ENCODE data around the gene GPRIN3.

GPRIN3 gene

DNA sequence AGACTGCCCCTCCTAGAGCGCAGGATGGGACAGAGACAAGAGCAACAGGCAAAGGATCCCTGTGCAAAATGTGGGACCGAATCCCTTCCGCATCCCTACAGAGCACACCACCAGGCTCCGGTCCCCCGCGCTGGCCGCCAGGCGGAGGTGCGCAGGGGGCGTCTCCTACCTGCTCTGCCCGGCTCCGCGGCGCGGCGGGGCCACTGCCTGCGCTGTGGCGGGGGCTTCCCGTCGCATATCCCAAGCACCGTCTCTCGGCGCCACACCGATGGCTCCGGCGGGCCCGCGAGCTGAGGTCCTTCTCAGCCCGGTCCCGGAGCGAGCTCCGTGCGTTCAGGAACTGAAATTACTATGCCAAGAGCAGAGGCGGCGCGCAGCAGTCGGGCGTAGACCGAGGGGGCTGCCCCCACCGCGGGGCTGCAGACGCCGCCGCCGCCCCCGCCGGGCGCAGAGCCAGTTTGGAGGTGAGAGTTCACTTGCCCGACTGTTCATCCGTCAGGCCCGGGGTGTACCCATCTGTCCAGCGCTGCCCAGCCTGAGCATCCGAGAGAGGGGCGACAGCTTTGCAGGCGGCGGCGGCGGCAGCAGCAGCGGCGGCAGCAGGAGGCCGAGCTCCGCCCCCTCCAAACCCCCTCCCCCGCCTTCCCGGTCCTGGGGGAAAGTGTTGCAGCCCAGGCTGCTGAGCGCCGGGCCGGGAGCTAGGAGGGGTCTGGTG lies at the start of gene GPRIN3:
Gene GPRIN3 (minus strand): TSS at position 355 of the 715 bp plus-strand sequence. CDS start 57,690 bp downstream, outside the sequence.
- DNase-seq, result no peak

- no peak for DNase-seq
Measured at GRCh38 chr4:89357340-89357739, 49.7 kb upstream of the GPRIN3 start.

DNA sequence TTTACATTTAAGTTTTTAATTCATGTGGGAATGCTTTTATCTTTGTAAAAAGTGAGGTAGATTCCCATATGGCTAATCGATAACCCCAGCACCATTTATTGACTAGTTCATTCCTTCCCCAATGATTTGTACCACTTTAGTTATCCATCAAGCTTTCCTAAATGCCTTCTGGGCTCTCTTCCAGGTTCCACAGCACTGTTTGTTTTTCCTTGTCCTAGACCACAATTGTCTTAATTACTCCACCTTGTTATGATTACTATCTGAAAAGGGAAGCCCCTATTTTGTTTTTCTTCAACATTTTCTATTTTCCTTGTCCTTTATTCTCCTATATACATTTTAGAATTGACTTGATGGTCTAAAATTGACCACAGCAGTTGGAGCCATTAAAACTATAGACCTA lies 48.5 kb upstream of the GPRIN3 start:
- no peak for DNase-seq

DNA sequence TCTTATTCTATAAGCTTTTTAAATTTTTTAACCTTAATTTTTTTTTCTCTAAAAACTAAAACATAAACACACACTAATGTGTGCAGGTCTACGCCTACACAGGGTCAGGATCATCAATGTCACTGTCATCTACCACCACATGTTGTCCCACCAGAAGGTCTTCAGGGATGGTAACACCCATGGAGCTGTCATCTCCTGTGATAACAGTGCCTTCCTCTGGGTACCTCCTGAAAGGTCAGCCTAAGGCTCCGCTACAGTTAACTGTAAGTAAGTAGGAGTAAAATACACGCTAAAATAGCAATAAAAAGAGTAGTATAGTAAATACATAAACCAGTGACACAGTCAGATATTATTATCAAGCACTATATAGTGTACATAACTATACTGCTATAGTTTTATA lies 45.9 kb upstream of the GPRIN3 start:
- DNase-seq, result no peak

DNA sequence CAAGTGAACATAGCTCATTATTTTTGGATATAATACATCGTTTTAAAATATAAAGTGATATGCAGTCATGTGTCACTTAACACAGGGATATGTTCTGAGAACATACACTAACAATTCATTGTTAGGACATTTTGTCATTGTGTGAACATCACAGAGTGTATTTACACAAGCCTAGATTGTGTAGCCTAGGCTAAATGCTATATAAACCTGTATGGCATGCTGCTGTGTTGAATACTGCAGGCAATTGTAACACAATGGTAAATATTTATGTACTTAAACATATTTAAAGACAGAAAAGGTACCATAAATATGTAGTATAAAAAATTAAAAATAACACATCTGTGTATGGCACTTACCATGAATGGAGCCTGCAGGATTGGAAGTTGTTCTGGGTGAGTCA lies 44.9 kb upstream of the GPRIN3 start:
- no peak for DNase-seq

GRCh38 chr4:89351201-89351600 lies 43.6 kb upstream of the GPRIN3 start:
- DNase-seq, result no peak

DNA sequence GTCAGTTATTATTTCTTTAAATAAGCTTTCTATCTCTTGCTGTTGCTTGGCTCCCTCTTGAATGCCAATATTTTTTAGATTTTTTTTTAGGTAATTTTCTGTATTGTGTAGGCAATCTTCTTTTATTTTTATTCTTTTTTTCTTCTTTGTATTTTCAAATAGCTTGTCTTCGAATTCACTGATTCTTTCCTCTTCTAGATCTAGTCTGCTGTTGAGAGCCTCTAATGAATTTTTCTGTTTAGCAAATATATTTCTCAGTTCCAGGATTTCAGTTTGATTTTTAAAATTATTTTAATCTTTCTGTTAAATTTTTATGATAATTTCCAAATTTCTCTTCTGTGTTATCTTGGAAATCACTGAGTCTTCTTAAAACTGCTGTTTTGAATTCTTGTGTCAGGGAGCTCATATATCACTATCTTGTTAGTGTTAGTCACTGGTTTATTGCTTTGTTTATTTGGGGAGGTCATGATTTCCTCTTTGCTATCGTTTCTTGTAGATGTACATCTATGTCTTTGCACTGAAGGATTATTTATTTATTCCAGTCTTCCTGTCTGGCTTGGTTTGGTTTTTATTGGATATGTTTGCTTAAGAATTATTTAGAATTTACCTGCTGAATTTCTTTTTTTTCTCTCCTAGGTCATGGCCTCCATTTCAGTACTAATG lies 39.9 kb upstream of the GPRIN3 start:
- no peak for DNase-seq

GRCh38 chr4:89344571-89344970 lies 37.0 kb upstream of the GPRIN3 start:
- DNase-seq, result no peak

DNA sequence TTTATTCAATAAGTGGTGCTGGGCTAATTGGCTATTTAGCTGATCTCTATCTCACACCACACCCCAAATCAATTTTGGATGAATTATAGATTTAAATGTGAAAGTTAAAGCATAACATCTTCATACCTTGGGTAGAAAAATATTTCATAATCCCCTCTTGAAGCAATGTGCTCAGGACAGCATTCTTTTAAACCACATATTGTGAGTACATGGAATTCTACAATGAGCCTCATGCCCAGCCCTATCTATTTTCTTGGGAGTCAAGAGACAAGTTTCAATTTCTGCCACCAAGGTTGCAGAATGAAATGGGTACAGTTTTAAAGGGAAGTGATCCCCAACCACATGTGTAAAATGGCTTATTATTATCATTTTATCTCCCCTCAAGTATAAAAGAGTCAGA lies 30.6 kb upstream of the GPRIN3 start:
- DNase-seq, result no peak

GRCh38 chr4:89337681-89338080 lies 30.1 kb upstream of the GPRIN3 start:
- no peak for DNase-seq

DNA sequence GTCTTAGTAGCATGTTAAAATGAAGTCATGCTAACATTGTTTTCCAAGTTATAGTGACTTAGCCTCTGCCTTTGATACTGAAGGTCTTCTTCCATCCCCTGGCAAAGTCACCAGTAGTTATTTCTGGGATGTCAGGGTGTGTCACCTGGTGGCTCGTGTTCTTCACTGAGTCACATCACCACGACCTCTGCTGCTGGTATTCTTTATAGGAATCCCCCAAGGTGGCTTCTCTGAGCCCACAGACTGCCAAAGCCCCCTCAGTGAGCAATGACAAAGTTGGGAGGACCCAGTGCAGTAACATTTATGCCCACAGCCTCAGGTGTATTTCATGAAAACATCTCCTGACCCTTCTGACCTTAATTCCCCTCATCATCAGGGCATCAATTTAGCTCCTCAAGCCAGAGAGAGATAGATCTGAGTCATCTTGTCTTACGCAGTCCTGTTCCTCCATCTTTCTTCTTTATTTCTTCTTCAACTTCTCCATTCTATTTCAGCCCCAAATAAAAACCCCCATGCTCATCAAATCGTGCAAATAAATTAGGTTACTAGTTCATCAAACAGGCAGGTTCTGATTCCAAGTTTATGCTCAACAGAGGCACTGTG lies 29.3 kb upstream of the GPRIN3 start:
- DNase-seq, result no peak

- no peak for DNase-seq
Measured at GRCh38 chr4:89334830-89335229, 27.2 kb upstream of the GPRIN3 start.

DNA sequence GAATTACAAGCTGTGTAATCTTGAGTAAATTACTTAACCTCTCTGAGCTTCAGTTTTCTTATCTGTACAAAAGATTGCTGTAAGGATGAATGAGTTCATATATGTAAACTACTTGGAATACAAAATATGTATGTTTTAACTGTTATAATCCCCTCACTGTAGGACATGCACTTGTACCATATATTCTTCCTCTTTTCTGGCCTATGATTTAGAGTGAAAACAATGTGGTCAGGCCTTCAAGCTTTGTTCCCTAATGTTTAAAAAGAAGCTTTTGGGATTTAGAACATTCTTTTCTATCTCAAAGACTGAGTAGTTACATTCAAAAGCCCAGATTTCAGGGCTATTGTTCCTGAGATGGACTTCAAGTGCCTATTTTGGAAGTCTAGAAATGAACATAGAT lies 26.7 kb upstream of the GPRIN3 start:
- DNase-seq, result no peak

DNA sequence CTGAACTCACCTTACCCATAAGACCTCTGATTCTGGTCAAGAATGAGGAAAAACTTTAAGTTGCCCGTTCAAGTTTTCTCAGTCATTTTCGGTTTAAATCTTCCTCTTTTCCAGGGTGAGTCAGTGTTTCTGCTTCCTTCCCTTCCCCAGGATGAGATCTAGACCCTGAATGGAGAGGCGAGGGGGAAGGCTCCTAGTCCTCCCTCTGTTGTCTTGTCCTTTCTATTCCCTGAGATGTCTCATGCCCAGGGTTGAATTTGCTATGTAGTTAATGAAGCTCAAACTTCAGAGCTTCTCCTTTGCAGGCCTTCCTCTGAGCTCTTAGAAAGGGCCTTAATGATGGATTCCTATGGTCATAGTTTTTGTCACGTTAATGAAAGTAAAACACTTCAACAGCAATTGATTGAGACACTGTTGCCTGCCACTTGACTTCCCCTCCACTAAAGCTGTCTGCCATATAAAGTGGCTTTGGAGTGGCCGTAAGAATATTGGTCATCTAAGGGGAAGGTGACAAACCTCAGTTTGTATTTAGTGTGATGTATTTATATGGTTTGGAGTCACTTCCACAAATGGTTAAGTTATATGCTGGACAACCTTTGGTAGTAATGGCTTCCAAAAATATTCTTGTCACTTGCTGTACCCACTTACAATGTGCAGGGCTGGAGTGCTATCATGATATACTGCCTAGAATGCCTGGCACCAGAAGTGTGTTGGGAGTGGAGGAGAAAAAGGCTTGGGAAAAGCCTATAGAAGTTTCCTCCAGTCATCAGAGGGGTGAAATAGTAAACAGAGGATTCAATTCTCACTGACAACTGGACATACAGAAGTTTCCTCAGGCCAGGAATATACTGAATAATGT lies 24.3 kb upstream of the GPRIN3 start:
- no peak for DNase-seq

- DNase-seq, result no peak
Measured at GRCh38 chr4:89331197-89331596, 23.6 kb upstream of the GPRIN3 start.

DNA sequence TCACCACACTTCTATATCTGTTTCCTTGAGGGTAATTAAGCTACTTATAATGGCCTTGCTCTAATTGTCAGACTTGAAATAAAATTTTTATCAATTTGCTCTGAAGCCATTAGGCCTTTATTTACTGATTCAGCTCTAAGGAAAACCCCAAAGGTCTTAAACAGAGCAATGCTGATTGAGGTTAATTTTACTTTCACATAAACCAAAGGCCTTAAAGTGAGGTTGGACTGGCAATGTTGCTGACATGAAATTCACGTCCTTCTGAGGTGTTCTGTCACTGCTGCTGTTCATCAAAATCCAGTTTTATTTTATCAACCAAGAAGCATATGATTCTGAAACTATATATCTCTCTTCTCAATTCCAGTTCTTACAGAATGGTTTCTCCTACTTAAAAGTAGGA lies 21.7 kb upstream of the GPRIN3 start:
- DNase-seq, result no peak

GRCh38 chr4:89324671-89325070 lies 17.1 kb upstream of the GPRIN3 start:
- DNase-seq, result no peak

- DNase-seq, result no peak
Measured at GRCh38 chr4:89322671-89323070, 15.1 kb upstream of the GPRIN3 start.

- DNase-seq, result no peak
Measured at GRCh38 chr4:89319756-89320155, 12.2 kb upstream of the GPRIN3 start.

DNA sequence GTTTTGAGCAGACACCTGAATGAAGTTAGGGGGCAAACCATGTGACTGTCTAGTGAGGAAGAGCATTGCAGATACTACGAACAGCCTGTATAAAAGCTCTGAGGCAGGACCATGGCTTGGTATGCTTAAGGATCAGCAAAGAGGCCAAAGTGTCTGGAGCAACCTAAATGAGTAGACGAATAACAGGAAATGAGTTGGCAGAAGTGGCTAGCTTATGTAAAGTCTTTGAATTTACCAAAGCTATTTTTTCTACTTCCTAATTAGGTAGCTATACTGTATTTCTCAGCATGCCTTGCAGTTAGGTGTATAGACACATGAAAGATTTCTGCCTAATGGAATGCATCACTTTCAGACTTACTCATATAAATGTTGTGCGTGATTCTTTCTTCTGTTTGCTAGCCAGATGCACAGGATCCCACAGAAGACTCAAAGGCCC lies 9.3 kb upstream of the GPRIN3 start:
- DNase-seq, result no peak

- no peak for DNase-seq
Measured at GRCh38 chr4:89316211-89316610, 8.6 kb upstream of the GPRIN3 start.

DNA sequence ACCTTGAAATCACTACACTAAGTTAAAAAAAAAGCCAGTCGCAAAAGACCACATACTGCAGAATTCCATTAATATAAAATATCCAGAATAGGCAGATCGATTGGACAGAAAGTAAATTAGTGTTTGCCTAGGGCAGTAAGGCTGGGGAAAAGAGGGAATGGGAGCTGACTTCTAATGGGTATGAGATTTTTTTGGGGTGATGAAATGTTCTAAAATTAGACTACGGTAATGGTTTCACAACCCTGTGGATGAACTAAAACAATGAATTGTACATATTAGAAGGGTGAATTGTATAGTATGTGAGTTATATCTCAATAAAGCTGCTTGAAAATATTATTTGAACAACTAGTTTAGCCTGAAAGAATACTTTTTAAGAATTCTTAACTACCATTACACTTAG lies 6.7 kb upstream of the GPRIN3 start:
- DNase-seq, result no peak

DNA sequence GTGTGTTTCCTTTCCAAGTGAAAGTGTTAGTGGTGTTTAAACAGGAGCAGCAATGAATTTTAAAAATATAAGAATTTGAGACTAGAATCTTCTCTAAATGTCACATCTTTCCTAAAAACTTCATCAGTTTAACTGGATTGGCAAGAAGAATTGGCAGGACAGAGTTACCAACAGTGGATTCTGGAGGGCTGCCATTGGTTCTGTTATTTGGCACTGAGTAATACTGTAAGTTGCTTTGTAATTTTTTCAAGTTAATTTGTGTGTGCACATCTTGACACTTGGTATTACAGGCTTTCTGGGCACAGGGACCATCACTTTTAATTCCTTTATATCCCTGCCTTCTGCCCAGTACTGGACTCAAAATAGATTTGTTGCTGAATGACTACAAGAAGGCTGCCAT lies 4.5 kb upstream of the GPRIN3 start:
- DNase-seq, result no peak
